Measurements from ENCODE around the gene INTS15.

INTS15 gene

GRCh38 chr7:6644728-6645127 lies 54.9 kb downstream of the INTS15 start:
- FAIRE-seq, result no peak

DNA sequence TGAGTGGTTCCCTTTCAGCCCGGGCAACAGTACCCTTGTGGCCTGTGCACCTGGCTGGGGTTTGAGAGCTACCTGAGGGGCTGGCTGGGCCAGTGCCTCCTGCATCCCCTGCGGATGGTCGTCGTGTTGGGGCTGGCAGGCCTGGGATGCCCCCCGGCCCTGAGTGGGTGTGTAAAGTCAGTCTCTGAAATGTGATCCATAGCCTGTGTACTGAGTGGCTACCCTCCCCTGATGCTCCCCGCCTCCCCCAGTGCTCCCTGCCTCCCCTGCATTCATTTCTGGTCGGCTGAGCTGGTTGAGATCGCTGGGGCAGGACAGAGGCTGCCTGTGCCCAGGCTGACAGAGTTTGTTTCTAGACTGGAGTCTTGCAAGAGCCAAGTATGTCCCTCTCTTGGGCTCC lies 56.6 kb downstream of the INTS15 start:
- FAIRE-seq, result no peak

GRCh38 chr7:6647080-6647479 lies 57.3 kb downstream of the INTS15 start:
- no peak for FAIRE-seq

DNA sequence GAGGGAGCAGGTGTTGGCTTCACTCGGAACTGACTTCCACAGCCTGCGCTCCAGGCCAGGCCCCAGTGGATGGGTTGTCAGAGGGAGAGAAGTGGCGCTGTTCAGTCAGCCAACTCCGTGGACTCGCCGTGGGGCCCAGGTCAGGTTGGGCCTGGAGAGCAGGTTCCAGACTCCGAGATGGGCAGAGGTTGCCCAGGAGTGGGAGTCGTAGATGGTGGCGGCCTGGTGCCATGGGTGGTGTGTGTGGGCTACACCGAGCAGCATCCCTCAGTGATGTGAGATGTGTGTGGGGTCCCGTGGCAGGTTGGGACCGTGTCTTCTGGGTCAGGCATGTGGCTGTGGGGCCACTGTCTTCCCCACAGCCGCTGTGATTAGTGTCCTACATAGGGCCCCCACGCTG lies 57.7 kb downstream of the INTS15 start:
- FAIRE-seq, result no peak

GRCh38 chr7:6648066-6648814 lies 58.4 kb downstream of the INTS15 start:
- no peak for FAIRE-seq

- no peak for FAIRE-seq
Measured at GRCh38 chr7:6648815-6649104, 58.9 kb downstream of the INTS15 start.

- FAIRE-seq, result no peak
Measured at GRCh38 chr7:6649241-6649961, 59.6 kb downstream of the INTS15 start.

GRCh38 chr7:6650086-6650485 lies 60.3 kb downstream of the INTS15 start:
- no peak for FAIRE-seq

DNA sequence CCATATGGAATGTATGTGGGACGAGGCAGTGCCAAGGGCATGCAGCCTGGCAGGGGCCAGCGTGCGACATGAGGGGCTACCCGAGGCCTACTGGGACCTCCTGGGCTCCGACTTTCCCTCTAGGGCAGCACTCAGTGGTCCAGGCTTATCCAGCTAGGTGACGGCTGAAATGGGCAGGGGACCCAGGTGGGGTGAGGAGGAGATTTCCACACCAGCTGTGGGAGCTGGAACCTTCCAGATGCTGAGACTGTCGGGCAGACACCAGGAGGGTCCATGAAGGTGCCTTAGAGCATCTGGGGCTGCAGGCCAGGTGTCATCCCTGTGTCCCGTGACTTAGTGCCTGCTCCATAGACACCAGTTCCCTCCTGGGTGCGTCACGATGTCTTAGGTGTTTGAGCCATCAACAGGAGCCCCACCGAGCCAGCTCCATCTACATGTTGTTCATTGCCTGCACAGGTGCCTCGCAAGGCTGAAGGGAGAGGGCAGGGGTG lies 60.7 kb downstream of the INTS15 start:
- FAIRE-seq, result no peak

- no peak for FAIRE-seq
Measured at GRCh38 chr7:6651851-6652445, 62.1 kb downstream of the INTS15 start.

DNA sequence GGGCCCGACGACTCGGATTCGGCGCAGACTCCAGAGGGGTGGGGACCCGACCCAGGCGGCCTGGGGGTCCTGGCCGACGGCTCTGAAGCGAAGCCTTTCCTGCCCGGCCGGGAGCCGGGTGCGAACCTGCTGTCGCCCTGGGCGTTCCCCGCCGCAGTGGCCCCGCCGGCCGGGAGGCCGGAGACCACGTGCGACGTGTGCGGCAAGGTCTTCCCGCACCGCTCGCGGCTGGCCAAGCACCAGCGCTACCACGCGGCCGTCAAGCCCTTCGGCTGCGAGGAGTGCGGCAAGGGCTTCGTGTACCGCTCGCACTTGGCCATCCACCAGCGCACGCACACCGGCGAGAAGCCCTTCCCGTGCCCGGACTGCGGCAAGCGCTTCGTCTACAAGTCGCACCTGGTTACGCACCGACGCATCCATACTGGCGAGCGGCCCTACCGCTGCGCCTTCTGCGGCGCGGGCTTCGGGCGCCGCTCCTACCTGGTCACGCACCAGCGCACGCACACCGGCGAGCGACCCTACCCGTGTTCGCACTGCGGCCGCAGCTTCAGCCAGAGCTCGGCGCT lies 62.7 kb downstream of the INTS15 start:
- no peak for FAIRE-seq

DNA sequence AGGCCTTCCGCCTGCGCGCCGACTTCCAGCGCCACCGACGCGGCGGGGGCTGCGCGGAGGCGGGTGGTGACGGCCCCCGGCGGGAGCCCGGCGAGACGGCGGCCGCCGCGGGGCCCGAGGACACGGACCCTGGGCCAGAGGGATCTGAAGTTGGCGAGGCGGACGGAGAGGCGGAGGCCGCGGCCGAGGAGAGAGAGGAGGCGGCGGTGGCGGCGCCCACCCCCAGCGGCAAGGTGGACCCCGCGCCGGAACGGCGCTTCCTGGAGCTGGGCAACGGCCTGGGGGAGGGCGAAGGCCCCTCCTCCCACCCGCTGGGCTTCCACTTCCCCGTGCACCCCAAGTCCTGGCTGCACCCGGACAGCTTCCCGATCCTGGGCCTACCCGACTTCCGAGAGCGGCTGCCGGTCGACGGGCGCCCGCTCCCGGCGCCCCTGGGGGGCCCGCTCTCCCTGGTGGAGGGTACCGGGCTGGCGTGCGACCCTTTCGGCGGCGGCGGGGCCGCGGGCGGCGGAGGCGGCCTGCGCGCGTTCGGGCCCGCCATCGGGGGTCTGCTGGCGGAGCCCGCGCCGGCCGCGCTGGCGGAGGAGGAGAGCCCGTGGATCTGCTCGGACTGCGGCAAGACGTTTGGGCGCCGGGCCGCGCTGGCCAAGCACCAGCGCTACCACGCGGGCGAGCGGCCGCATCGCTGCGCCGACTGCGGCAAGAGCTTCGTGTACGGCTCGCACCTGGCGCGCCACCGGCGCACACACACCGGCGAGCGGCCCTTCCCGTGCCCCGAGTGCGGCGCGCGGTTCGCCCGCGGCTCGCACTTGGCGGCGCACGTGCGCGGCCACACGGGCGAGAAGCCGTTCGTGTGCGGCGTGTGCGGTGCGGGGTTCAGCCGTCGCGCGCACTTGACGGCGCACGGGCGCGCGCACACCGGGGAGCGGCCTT lies 63.5 kb downstream of the INTS15 start:
- no peak for FAIRE-seq

- no peak for FAIRE-seq
Measured at GRCh38 chr7:6654113-6654841, 64.5 kb downstream of the INTS15 start.

DNA sequence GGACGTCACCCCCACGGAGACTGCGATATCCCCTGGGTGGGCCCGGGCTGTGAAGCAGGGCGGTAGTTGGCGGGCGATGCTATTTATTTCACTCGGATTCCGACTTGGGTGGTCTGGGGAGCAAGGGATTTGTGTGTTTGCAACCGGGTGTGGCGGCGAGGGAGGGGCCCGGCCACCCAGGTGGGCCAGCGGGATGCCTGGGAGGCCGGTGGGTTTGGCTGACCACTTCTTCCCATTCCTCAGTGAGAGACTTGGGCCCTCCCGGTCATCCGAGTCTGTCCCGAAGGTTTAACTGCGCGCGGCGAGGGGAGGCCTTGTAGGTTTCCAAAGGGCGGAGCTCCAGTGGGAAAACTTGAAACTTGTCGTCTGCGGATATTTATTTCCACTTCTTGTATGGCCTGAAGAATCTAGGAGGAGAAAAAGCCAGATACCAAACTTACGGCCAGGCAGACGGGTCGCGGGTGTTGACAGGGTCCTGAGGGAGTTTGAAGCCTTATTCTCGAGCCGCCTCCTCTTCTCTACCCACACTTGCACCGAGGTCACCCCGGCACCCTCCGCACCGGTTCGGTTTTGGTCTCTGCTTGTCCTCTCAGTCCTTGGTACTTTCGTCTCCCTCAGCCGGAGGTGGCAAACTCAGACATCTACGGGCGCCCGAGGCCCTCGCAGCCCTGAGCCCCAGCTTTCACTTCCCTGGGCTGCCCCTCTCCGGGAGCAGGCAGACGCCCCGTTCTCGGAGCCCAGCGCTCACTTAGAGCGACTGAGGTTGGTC lies 65.2 kb downstream of the INTS15 start:
- no peak for FAIRE-seq

- no peak for FAIRE-seq
Measured at GRCh38 chr7:6655636-6656385, 66.0 kb downstream of the INTS15 start.

- FAIRE-seq, result no peak
Measured at GRCh38 chr7:6656413-6656812, 66.6 kb downstream of the INTS15 start.
